ENCODE results near the gene SPATA31D1.
"Not testable (repeated sequence)": the region's sequence is repeated elsewhere in the genome, so short reads cannot be mapped to it uniquely, and the experiment has no call there.

Gene SPATA31D1

GRCh38 chr9:81988472-81988871 lies at the start of gene SPATA31D1:
TSS of gene SPATA31D1 (plus strand) at chr9:81988772. CDS start at chr9:81988819, 47 bp downstream.
- not testable (repeated sequence) for DNase-seq

- not testable (repeated sequence) for DNase-seq
Measured at GRCh38 chr9:81943393-81943792, 45.2 kb upstream of the SPATA31D1 start, which contains the start of gene SPATA31D3. TSS of gene SPATA31D3 (plus strand) at chr9:81943500. CDS start at chr9:81943586, 86 bp downstream.

DNA sequence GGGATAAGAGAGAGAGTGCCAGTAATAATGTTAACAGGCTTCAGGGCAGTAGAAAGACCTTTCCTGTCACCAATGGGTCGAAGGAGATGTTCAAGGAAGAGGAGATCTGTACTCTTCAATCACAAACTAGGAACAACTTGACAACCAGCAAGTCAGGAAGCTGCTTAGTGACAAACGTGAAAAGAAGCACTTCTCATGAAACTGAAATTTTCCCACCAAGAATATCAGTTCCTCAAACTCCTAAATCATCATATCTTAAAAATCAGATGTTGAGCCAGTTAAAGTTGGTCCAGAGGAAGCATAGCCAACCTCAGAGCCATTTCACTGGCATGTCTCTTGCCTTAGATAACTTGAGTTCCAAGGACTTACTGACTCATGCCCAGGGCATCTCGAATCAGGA lies 39.9 kb upstream of the SPATA31D1 start:
- DNase-seq = not testable (repeated sequence)

DNA sequence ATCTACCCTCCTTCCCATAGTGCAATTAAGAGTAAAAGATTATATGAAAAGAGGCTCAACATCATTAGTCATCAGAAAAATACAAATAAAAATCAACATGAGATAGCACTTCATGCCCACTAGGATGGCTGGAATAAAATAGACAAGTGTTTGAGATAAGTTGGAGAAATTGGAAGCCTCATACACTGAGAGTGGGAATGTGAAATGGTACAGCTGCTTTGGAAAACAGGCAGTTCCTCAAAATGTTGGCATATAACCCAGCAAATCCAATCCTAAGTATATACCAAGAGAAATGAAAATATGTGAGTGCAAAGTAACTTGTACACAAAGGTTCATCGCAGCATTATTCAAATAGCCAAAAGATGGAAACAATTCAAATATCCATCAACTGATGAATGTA lies 35.5 kb upstream of the SPATA31D1 start:
- DNase-seq = no peak

GRCh38 chr9:81955625-81956024 lies 32.9 kb upstream of the SPATA31D1 start:
- DNase-seq = no peak

- DNase-seq = no peak
Measured at GRCh38 chr9:81964218-81965171, 24.1 kb upstream of the SPATA31D1 start.

- DNase-seq = no peak
Measured at GRCh38 chr9:81968026-81968425, 20.5 kb upstream of the SPATA31D1 start.

- no peak for DNase-seq
Measured at GRCh38 chr9:81969971-81970370, 18.6 kb upstream of the SPATA31D1 start.

DNA sequence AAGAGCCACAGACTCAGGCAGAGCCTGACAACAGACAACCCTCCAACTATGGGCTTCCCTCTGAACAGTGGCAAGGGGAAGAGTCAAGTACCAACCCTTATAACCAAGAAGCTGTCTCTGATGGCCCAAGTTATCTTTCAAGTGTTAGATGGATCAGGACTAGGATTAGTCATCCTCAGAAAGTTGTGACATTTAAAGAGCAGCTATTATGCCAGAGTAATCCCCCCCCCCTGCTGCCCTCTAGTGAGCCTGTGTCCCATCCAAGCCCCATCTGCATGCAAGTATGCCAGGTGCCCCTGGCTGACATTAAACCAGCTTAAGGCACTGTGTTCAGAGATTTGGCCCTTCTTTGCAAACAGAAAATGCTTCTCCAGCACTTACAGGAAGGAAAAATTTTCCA lies 16.8 kb upstream of the SPATA31D1 start:
- DNase-seq = no peak

DNA sequence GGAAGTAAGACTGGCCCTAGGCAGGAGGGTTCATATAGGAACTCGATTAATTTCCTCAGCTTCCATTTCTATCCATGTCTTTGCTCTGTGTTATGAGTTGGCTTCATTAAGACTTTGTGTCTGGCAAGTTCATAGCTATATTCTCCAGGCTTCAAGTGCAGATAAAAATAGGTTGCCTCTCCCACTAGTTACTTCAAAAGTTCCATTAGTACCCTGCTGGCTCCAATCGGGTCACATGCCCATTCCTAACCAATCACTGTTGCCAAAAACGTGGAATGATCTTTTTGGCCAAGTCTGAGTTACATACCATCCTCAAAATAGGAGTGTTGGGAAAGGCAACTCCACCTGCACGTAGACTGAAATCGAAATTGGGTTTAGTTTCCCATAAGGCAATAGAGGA lies 13.8 kb upstream of the SPATA31D1 start:
- no peak for DNase-seq

- no peak for DNase-seq
Measured at GRCh38 chr9:81976351-81976750, 12.2 kb upstream of the SPATA31D1 start.

GRCh38 chr9:81979196-81979595 lies 9.4 kb upstream of the SPATA31D1 start:
- no peak for DNase-seq

DNA sequence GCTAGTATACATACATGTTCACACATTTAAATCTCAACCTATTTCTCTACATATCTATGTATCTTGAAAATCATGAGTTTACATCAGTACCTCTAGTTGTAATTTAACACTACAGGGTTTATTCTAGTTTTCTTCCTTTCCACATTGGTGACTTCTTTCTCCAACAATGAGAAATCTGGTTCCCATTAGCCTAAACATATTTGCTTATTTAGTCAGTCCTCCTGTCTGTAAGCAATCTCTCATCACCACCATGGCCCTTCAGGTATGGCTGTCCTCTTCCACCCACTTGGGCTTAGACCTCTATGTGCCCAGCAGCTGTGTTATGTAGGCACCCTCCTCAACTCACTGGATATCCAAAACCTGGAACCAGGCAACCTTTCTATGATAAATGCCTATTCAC lies 8.0 kb upstream of the SPATA31D1 start:
- DNase-seq = no peak

- DNase-seq = no peak
Measured at GRCh38 chr9:81981883-81982282, 6.7 kb upstream of the SPATA31D1 start.

DNA sequence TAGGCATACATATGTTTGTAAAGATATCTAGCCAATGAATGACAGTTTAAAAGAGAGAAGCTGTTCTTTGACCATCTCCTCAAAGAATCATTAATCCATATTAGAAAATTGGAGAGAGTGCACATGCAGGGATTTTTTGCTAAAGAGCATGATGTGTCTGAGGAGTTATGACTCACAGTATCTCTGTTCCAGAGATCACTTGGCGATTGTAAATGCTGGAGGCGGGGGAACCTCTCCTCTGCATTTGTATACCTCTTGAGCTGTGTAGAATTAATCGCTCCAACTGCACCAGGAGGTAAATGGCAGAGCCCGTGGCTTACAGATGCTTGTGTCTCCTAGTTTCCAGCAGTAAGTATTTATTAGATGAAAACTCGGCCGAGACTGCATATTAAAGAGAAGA lies 3.6 kb upstream of the SPATA31D1 start:
- no peak for DNase-seq

DNA sequence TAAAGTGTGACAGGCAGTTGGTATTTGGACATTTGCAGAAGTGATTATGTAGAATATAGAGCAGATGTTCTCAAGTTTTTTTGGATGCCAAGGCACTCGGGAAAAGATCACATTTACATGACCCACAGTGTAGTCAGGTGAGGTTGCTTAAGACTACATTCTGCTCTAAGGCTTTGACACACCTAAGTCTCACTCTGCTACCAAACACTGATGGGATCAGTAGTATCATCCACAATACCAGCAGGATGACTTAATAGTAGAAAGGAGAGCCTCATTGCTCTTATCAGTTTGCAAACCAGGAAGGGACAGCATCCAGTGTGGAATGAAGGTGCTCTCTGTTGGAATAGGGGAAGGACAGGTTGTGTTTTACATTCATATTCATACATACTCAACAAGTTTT lies 2.5 kb upstream of the SPATA31D1 start:
- no peak for DNase-seq

DNA sequence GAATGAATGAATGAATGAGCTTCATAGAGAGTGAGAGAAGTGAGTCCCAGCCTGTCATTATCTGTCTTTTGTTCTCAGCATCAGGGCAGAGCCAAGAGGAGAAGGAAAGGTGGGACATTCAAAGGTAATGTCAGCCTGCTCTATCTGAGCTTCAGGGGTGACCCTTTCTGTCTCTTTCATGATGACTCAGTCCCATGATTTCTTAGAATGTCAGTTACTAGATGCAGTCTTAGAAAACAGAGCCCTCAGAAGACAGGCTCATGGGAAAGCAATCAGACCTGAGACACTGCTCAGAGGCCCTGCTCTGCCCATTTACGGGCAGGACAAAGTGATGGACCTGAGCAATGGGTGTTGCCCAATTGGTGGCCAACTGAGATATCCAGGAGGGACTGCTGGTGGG lies 1.1 kb downstream of the SPATA31D1 start:
- no peak for DNase-seq

DNA sequence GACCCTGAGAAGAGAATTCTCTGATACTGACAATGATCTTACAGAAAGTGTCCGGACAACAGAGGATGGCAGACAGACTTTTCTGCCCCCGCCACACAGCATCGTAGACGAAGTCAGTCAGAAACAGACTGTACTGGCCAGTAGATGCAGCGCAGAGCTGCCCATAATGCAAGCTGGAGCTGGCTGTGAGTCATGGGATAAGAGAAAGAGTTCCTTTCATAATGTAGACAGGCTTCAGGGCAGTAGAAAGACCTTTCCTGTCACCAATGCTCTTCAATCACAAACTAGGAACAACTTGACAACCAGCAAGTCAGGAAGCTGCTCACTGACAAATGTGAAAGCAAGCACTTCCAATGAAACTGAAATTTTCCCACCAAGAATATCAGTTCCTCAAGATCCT lies 5.1 kb downstream of the SPATA31D1 start:
- no peak for DNase-seq

DNA sequence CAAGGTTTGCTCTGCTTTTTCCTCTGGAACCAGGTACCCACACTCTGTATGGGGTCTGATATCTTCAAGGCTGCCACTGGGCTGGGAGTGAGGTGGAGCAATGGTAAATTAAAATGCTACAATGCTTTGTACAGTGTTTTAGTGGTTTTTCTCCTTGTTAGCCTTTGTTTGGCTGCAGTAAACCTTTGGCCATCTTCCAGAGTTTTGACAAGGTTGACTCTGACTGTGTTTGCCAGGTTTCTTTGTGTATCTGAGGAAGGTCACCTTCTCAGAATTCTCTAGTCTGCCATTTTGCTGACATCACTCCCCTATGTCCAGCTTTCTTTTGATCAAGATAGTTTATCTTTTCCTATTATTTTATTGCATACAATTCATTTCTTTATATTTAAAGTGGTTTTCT lies 11.2 kb downstream of the SPATA31D1 start:
- DNase-seq = no peak

GRCh38 chr9:82010711-82011110 lies 22.1 kb downstream of the SPATA31D1 start:
- no peak for DNase-seq

DNA sequence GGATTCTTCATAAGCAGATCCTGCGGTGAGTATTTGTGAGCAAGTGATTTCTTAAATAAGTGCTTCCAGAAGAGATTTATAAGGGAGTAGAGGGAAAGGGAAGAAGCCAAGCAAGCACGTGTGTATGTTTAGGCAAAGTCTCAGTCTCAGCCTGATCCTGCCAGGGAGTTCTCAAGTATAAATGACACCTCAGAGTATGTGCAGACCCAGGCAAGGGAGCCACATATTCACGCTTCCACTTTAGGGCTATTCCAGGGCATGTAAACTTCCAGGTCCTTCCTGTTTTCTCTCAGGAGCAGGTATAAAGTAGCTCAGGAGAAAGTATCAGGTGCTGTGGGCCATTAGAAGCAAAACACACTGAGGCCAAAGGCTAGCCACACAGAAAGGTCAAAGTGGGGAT lies 22.6 kb downstream of the SPATA31D1 start:
- DNase-seq = no peak

GRCh38 chr9:82012276-82012675 lies 23.7 kb downstream of the SPATA31D1 start:
- no peak for DNase-seq

DNA sequence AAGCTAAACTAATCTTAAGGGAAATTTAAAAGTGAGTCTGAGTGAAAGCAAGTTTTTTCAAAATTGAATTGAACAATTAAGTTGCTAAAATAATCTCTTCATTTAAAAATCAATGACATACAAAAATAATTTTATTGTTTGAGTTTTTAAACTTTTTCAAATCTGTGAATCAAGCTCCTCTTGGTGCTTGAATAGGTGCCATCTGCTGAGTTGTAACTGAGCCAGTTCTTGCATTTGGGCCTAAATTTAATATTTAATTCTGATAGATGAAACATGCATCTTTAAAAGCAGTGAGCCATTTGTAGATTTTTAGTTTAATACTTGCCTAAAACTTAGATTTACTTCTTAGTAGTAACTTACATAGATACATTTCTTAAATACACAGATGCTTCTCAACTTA lies 31.8 kb downstream of the SPATA31D1 start:
- no peak for DNase-seq

- DNase-seq = no peak
Measured at GRCh38 chr9:82021198-82021597, 32.6 kb downstream of the SPATA31D1 start.

- DNase-seq = no peak
Measured at GRCh38 chr9:82022121-82022520, 33.5 kb downstream of the SPATA31D1 start.
